HEK293T (cell line): ENCODE measurements around the gene CLDN24.

ENCODE experiments used
- BHLHE40 ChIP-seq: fragments of 450-650 bp; IDR thresholded peaks from 2 replicates; pipeline ENCODE4 v1.6.1; 2016; ENCODE audit warnings: mild to moderate bottlenecking, moderate library complexity, borderline replicate concordance
- FOXA1 ChIP-seq: fragments of 450-650 bp; IDR thresholded peaks from 2 replicates; pipeline ENCODE4 v1.6.1; 2016; ENCODE audit warnings: mild to moderate bottlenecking
- FOXK2 ChIP-seq: fragments of 450-650 bp; IDR thresholded peaks from 2 replicates; pipeline ENCODE4 v1.6.1; 2016; ENCODE audit warnings: mild to moderate bottlenecking
- FOXM1 ChIP-seq: fragments of 450-650 bp; IDR thresholded peaks from 2 replicates; pipeline ENCODE4 v1.6.1; 2017; ENCODE audit warnings: mild to moderate bottlenecking, borderline replicate concordance
- HDGF ChIP-seq: fragments of 450-650 bp; IDR thresholded peaks from 2 replicates; pipeline ENCODE4 v1.6.1; 2017; ENCODE audit warnings: antibody characterized with exemption, borderline replicate concordance
- L3MBTL2 ChIP-seq: fragments of 450-650 bp; conservative IDR thresholded peaks from 2 replicates; pipeline ENCODE4 v1.6.1; 2016; ENCODE audit warnings: mild to moderate bottlenecking
- LEF1 ChIP-seq: fragments of 450-650 bp; IDR thresholded peaks from 2 replicates; pipeline ENCODE4 v1.6.1; 2017; ENCODE audit warnings: mild to moderate bottlenecking, borderline replicate concordance
- NFRKB ChIP-seq: fragments of 450-650 bp; IDR thresholded peaks from 2 replicates; pipeline ENCODE4 v1.6.1; 2016; ENCODE audit warnings: mild to moderate bottlenecking, moderate library complexity
- PKNOX1 ChIP-seq: fragments of 450-650 bp; IDR thresholded peaks from 2 replicates; pipeline ENCODE4 v1.6.1; 2016
- SP1 ChIP-seq: fragments of 450-650 bp; IDR thresholded peaks from 2 replicates; pipeline ENCODE4 v1.6.1; 2017
- SUZ12 ChIP-seq: fragments of 450-650 bp; IDR thresholded peaks from 2 replicates; pipeline ENCODE4 v1.6.1; 2016; ENCODE audit warnings: mild to moderate bottlenecking

GRCh38 chr4:183333983-183334382 lies 11.8 kb upstream of the CLDN24 start:
- TF ChIP-seq FOXK2 (no peak), SP1 (no peak), L3MBTL2 (no peak), NFRKB (no peak), FOXM1 (no peak), SUZ12 (no peak), PKNOX1 (no peak), HDGF (no peak), LEF1 (no peak), FOXA1 (no peak), BHLHE40 (no peak)
